ENCODE measurements around the gene SERGEF.

The SERGEF gene

GRCh38 chr11:17774232-17775034, 238.4 kb downstream of the SERGEF start:
- Histone ChIP-seq H3K4me3 (ENCODE audit: low read depth in 1 of 2, low read length in 1 of 2) (no peak overlapping the region), H3K4me1 (ENCODE audit: control insufficient read depth in 1 of 2, insufficient read depth in 1 of 2, low read depth in 1 of 2, low read length in 1 of 2) (no peaks in the 10 kb centered on the region), H3K27ac (no peak overlapping the region), H3K27me3 (no peaks in the 10 kb centered on the region), H3K9me3 (no peaks in the 10 kb centered on the region), H3K36me3 (no peaks in the 10 kb centered on the region)
- no peak for TF ChIP-seq CTCF (IDR thresholded peaks at IDR 0.05)

GRCh38 chr11:17773674-17774073, 239.2 kb downstream of the SERGEF start:
- no peaks in the 10 kb centered on the region for H3K36me3 ChIP-seq
- H3K27ac ChIP-seq, result no peak overlapping the region
- H3K27me3 ChIP-seq, result no peaks in the 10 kb centered on the region
- no peaks in the 10 kb centered on the region for H3K4me1 ChIP-seq (ENCODE audit: control insufficient read depth in 1 of 2, insufficient read depth in 1 of 2, low read depth in 1 of 2, low read length in 1 of 2)
- H3K4me3 ChIP-seq (ENCODE audit: low read depth in 1 of 2, low read length in 1 of 2), result no peak overlapping the region
- TF ChIP-seq CTCF (IDR thresholded peaks at IDR 0.05), result no peak
- no peaks in the 10 kb centered on the region for H3K9me3 ChIP-seq

- H3K4me1 ChIP-seq (ENCODE audit: control insufficient read depth in 1 of 2, insufficient read depth in 1 of 2, low read depth in 1 of 2, low read length in 1 of 2), result no peaks in the 10 kb centered on the region
- no peaks in the 10 kb centered on the region for H3K36me3 ChIP-seq
- H3K4me3 ChIP-seq (ENCODE audit: low read depth in 1 of 2, low read length in 1 of 2), result no peak overlapping the region
- no peaks in the 10 kb centered on the region for H3K27me3 ChIP-seq
- no peaks in the 10 kb centered on the region for H3K9me3 ChIP-seq
- H3K27ac ChIP-seq, result no peak overlapping the region
- no peak for TF ChIP-seq CTCF (IDR thresholded peaks at IDR 0.05)
These were observed 239.9 kb downstream of the SERGEF start for GRCh38 chr11:17772704-17773600.

GRCh38 chr11:17771841-17772401, 240.9 kb downstream of the SERGEF start:
- Histone ChIP-seq H3K27me3 (no peaks in the 10 kb centered on the region), H3K9me3 (no peaks in the 10 kb centered on the region), H3K36me3 (no peaks in the 10 kb centered on the region), H3K27ac (no peak overlapping the region), H3K4me3 (ENCODE audit: low read depth in 1 of 2, low read length in 1 of 2) (no peak overlapping the region), H3K4me1 (ENCODE audit: control insufficient read depth in 1 of 2, insufficient read depth in 1 of 2, low read depth in 1 of 2, low read length in 1 of 2) (no peaks in the 10 kb centered on the region)
- TF ChIP-seq CTCF (IDR thresholded peaks at IDR 0.05), result no peak

- H3K27me3 ChIP-seq, result no peaks in the 10 kb centered on the region
- no peak overlapping the region for H3K27ac ChIP-seq
- no peaks in the 10 kb centered on the region for H3K36me3 ChIP-seq
- H3K4me3 ChIP-seq (ENCODE audit: low read depth in 1 of 2, low read length in 1 of 2), result no peak overlapping the region
- H3K4me1 ChIP-seq (ENCODE audit: control insufficient read depth in 1 of 2, insufficient read depth in 1 of 2, low read depth in 1 of 2, low read length in 1 of 2), result no peaks in the 10 kb centered on the region
- TF ChIP-seq CTCF (IDR thresholded peaks at IDR 0.05), result no peak
- H3K9me3 ChIP-seq, result no peaks in the 10 kb centered on the region
These were observed 241.4 kb downstream of the SERGEF start for GRCh38 chr11:17771415-17771814.
